Testis (tissue), 3 donors: Measurements from ENCODE around the gene COL9A3. TPM values are rescaled to one million over a fixed set of nuclear protein-coding genes. Genes with fewer than 3 reads are reported as not detected.

Source experiments
- DNase-seq: peaks from one replicate; pipeline ENCODE4 v3.0.0-alpha.2; 2019
- H3K27ac ChIP-seq, 2 donors: fragments of 200-600 bp; sonication (generic); one replicate each; pipeline ENCODE4 v1.5.1; 2019
- H3K27me3 ChIP-seq: fragments of 200-600 bp; sonication (generic); one replicate; pipeline ENCODE4 v1.5.1; 2019
- H3K36me3 ChIP-seq: fragments of 200-600 bp; sonication (generic); one replicate; pipeline ENCODE4 v1.5.1; 2017; ENCODE audit warnings: low read depth; ENCODE audit errors: missing control alignments
- H3K4me1 ChIP-seq: fragments of 200-600 bp; sonication (generic); one replicate; pipeline ENCODE4 v1.5.1; 2019
- H3K4me3 ChIP-seq, 2 donors: fragments of 200-600 bp; sonication (generic); one replicate each; pipeline ENCODE4 v1.5.1; 2017 to 2019
- H3K9me3 ChIP-seq: fragments of 200-600 bp; sonication (generic); one replicate; pipeline ENCODE4 v1.5.1; 2017
- POLR2A ChIP-seq: fragments of 450-650 bp; IDR thresholded peaks from one replicate; pipeline ENCODE4 v1.6.1; 2017; ENCODE audit warnings: antibody characterized with exemption, mild to moderate bottlenecking, moderate library complexity
- WGBS, 2 donors: methylation state at CpG; one replicate each; pipeline ENCODE4 v1.1.5; 2018; 5-methylcytosine and 5-hydroxymethylcytosine counted together
- intact Hi-C: fragments of 100-400 bp; cut with DNase I; formaldehyde crosslinking; loops from one replicate; pipeline ENCODE4 v1.15.1; 2023; ENCODE audit warnings: low total_unique reads
- polyA plus RNA-seq: library from polyadenylated mRNA; stranded (reverse); fragments of 350-450 nt; fragmentation: Illumina TruSeq; extraction: RNeasy Lipid Tissue Mini Kit (QIAGEN cat#74804); gene quantifications from one replicate; pipeline ENCODE4 v1.2.3, GENCODE V29; 2014; ENCODE audit warnings: low read depth, low replicate concordance; ENCODE audit not compliant: insufficient read depth
- total RNA-seq, 2 donors: library from RNA; depleted of rRNA; stranded (reverse); fragments of >200 nt; gene quantifications; one replicate each; pipeline ENCODE4 v1.2.3, GENCODE V29; 2016
- TF ChIP-seq, protein P1 (sequence below), 3 experiments: fragments of 450-650 bp in 2 of 3; fragments of 200-600 bp in 1 of 3; sonication (generic) in 1 of 3; IDR thresholded peaks; one replicate each; pipeline ENCODE4 v1.5.1; 2016 to 2019; ENCODE audit warnings: antibody characterized with exemption in 3 of 3, mild to moderate bottlenecking in 2 of 3, moderate library complexity in 1 of 3

Gene COL9A3
- total and polyA plus RNA-seq, 3 donors from 2014 or later: 19.1 to 50.6 (median 21.3) TPM

DNA sequence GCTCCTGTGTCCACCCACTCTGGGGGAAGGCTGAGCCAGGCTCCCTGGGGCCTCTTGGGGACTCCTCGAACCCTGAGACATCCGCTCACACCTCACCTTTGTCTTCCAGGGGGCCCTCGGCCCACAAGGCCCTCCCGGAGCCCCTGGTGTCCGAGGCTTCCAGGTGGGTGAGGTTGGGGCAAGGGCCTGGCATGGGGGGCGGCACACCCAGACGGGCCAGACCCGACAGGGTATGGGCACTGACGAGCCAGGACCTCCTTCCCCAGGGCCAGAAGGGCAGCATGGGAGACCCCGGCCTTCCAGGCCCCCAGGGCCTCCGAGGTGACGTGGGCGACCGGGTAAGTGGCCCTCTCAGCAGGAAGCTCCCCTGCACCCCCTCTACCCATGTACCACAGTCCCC, 13.4 kb downstream of the COL9A3 start:
- no peak for TF ChIP-seq POLR2A
- TF ChIP-seq, protein P1, sequence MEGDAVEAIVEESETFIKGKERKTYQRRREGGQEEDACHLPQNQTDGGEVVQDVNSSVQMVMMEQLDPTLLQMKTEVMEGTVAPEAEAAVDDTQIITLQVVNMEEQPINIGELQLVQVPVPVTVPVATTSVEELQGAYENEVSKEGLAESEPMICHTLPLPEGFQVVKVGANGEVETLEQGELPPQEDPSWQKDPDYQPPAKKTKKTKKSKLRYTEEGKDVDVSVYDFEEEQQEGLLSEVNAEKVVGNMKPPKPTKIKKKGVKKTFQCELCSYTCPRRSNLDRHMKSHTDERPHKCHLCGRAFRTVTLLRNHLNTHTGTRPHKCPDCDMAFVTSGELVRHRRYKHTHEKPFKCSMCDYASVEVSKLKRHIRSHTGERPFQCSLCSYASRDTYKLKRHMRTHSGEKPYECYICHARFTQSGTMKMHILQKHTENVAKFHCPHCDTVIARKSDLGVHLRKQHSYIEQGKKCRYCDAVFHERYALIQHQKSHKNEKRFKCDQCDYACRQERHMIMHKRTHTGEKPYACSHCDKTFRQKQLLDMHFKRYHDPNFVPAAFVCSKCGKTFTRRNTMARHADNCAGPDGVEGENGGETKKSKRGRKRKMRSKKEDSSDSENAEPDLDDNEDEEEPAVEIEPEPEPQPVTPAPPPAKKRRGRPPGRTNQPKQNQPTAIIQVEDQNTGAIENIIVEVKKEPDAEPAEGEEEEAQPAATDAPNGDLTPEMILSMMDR (IDR thresholded peaks at IDR 0.05): no peak
- intact Hi-C loops: no loop called here
- 90 to 94% methylated on average over 2 to 14 of the region's 14 CpGs for WGBS, 2 donors
- DNase-seq: no peak
- Histone ChIP-seq H3K4me3 (no peak overlapping the region), H3K4me1 (no peaks in the 10 kb centered on the region), H3K27me3 (no peaks in the 10 kb centered on the region), H3K36me3 (no peaks in the 10 kb centered on the region), H3K9me3 (no peaks in the 10 kb centered on the region), H3K27ac (no peak overlapping the region)

DNA sequence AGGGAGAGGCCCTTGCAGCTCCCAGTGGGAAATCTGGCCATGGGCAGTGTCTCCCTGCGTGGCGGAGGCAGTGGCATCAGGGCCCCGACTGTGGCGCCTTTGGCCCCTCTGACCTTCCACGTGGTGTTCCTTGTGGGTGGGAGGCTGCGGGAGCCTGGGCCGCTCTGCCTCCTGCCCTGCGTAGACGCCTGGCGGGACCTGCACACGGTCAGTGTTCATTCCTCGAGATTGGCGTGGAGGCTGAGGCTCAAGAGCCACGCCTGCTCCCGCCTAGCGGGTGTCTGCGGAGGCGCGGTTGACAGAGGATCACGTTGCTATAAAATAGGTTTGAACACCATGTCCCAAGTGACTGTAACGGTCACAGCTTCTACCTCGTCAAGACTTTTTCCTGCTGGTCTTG, 14.0 kb downstream of the COL9A3 start:
- Histone ChIP-seq H3K27ac (no peak overlapping the region), H3K4me1 (no peaks in the 10 kb centered on the region), H3K27me3 (no peaks in the 10 kb centered on the region), H3K4me3 (no peak overlapping the region), H3K9me3 (no peaks in the 10 kb centered on the region), H3K36me3 (no peaks in the 10 kb centered on the region)
- TF ChIP-seq, protein P1 (IDR thresholded peaks at IDR 0.05): no peak
- no peak for TF ChIP-seq POLR2A
- 96 to 97% methylated on average over 6 to 22 of the region's 22 CpGs for WGBS, 2 donors
- intact Hi-C loops: no loop called here
- DNase-seq: no peak

DNA sequence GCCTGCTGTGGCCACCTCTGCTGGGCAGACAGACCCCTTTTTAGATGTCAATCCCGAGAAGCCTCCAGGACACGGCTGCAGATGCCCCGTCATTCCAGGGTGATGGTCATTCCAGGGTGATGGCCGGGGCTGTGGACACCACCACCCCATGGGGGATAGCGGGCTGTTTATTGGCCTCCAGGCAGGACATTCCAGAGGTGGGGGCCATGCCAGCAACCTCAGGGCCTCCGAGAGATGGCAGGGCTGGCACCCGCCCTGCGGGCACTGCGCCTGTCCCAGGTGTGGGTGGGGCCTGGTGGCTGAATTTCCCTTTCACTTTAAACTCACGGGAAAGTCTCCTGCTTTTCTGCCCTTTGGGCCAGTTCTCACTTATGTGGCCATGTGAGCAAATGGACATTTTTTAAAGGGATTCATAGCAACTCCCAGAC, 14.5 kb downstream of the COL9A3 start:
- 90% methylated on average over 5 to 10 of the region's 10 CpGs for WGBS, 2 donors
- DNase-seq: no peak
- Histone ChIP-seq H3K4me3 (no peak overlapping the region), H3K36me3 (no peaks in the 10 kb centered on the region), H3K27me3 (no peaks in the 10 kb centered on the region), H3K27ac (no peak overlapping the region), H3K4me1 (no peaks in the 10 kb centered on the region), H3K9me3 (no peaks in the 10 kb centered on the region)
- intact Hi-C loops: no loop called here
- TF ChIP-seq, protein P1 (IDR thresholded peaks at IDR 0.05): no peak
- TF ChIP-seq POLR2A: no peak

DNA sequence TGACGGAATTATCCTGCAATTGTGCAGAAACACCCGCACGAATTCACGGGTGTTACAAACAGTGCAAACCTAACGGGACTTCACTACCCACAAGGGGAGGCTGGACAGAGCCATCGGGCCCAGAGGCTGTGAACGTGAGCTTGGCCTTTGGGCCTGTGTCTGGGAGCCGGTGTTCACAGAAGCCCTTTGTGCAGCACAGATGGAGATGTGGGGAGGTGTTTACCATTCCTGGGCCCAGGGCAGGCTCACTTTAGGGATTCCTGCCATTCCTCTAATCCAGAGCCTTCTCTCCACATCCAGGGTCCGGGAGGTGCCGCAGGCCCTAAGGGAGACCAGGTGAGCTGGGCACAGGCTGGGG, 15.0 kb downstream of the COL9A3 start:
- no peak for DNase-seq
- 79 to 82% methylated on average over 10 of the region's 10 CpGs for WGBS, 2 donors
- H3K4me1 ChIP-seq: no peaks in the 10 kb centered on the region
- H3K9me3 ChIP-seq: no peaks in the 10 kb centered on the region
- no peaks in the 10 kb centered on the region for H3K27me3 ChIP-seq
- no peaks in the 10 kb centered on the region for H3K36me3 ChIP-seq
- intact Hi-C loops: no loop called here
- H3K27ac ChIP-seq: no peak overlapping the region
- TF ChIP-seq POLR2A: no peak
- TF ChIP-seq, protein P1 (IDR thresholded peaks at IDR 0.05): no peak
- H3K4me3 ChIP-seq: no peak overlapping the region

DNA sequence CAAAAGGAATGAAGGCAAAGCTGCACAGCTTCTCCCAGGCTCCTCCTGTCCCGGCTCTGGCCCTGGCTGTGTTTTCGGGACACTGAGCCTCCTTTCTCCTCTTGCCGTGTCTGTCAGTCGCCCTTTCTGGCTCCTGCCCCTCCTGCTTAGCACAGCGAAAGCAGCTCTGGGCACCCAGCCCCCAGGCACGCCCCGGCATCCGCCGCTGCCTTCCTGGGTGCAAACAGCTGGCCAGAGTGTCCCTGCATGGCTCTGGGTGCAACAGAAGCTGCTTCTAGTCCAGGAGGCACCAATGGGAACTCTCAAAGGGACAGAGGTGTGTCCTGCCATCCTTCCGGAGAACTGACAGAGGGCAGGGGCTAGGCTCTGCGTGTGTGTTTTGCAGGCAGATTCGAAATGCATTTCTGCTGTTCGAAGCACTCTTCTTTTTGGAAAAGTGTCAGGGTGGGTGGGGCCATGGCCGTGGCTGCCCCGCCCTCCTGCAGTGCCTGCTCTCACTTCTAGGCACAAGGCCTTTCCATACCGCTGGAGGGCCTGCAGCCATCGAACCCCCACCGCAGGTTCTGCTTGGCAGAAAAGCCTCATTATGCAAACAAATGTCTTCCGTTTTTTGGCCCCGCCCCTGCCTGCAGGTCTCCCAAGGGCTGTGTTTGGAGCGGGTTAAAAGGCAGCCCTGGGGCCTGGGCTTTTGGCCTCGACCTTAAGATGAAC, 15.5 kb downstream of the COL9A3 start:
- Histone ChIP-seq H3K36me3 (no peaks in the 10 kb centered on the region), H3K9me3 (no peaks in the 10 kb centered on the region), H3K4me1 (no peaks in the 10 kb centered on the region), H3K27me3 (no peaks in the 10 kb centered on the region), H3K27ac (no peak overlapping the region), H3K4me3 (no peak overlapping the region)
- intact Hi-C loops: no loop called here
- WGBS, 2 donors: 62 to 74% methylated on average over 19 to 22 of the region's 22 CpGs
- TF ChIP-seq POLR2A: no peak
- TF ChIP-seq, protein P1 (IDR thresholded peaks at IDR 0.05): no peak
- no peak for DNase-seq
